ENCODE data around the gene TGIF1. TPM values are rescaled to one million over a fixed set of nuclear protein-coding genes. Genes with fewer than 3 reads are reported as not detected.

TGIF1 gene
- total and polyA plus RNA-seq, 2 donors (not counting 1 experiment from before 2014, with no cell fraction given), result 30.4 to 140 TPM

- DNase-seq, result no peak
- no peaks in the 10 kb centered on the region for H3K9me3 ChIP-seq (ENCODE audit: control extremely low read depth in 1 of 3, control insufficient read depth in 2 of 3, insufficient read depth in 1 of 3, low read length in 2 of 3)
- Mint-ChIP-seq H3K4me1 (peaks cover 15% of the 10 kb centered on the region), H3K27ac (peak overlapping the region; percentile 67), H3K4me3 (no peak overlapping the region), H3K9me3 (ENCODE audit: insufficient read depth) (no peaks in the 10 kb centered on the region), H3K27me3 (no peaks in the 10 kb centered on the region)
- H3K9ac ChIP-seq (ENCODE audit: low read length), result no peak overlapping the region
- WGBS (ENCODE audit: insufficient coverage), result 94% methylated on average over 5 of the region's 5 CpGs
- peaks cover 0 to 1% of the 10 kb centered on the region in 2 experiments for H3K36me3 ChIP-seq (replicated peaks in 1 of 2; ENCODE audit: control extremely low read depth in 1 of 2, control insufficient read depth in 1 of 2, extremely low read depth in 1 of 2, insufficient read depth in 2 of 2, low read length in 1 of 2)
- H3K4me2 ChIP-seq (replicated peaks; ENCODE audit: low read depth, low read length, poor library complexity, severe bottlenecking), result no peak overlapping the region
- TF ChIP-seq EZH2 (IDR thresholded peaks at IDR 0.05; ENCODE audit: borderline replicate concordance, insufficient read depth, low read depth, low read length, poor library complexity, severe bottlenecking), result no peak
- TF ChIP-seq, protein P1, sequence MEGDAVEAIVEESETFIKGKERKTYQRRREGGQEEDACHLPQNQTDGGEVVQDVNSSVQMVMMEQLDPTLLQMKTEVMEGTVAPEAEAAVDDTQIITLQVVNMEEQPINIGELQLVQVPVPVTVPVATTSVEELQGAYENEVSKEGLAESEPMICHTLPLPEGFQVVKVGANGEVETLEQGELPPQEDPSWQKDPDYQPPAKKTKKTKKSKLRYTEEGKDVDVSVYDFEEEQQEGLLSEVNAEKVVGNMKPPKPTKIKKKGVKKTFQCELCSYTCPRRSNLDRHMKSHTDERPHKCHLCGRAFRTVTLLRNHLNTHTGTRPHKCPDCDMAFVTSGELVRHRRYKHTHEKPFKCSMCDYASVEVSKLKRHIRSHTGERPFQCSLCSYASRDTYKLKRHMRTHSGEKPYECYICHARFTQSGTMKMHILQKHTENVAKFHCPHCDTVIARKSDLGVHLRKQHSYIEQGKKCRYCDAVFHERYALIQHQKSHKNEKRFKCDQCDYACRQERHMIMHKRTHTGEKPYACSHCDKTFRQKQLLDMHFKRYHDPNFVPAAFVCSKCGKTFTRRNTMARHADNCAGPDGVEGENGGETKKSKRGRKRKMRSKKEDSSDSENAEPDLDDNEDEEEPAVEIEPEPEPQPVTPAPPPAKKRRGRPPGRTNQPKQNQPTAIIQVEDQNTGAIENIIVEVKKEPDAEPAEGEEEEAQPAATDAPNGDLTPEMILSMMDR (IDR thresholded peaks at IDR 0.05), result no peak
- no peaks in the 10 kb centered on the region for H3K79me2 ChIP-seq (ENCODE audit: control insufficient read depth, insufficient read depth, low read length)
- no peaks in the 10 kb centered on the region for H3K27me3 ChIP-seq (replicated peaks in 1 of 4; ENCODE audit: control extremely low read depth in 1 of 4, control insufficient read depth in 3 of 4, insufficient read depth in 4 of 4, low read length in 3 of 4)
- ChIA-PET POLR2A (no interaction called here), CTCF (interaction anchor here (0.6 to 2.4 kb wide), 7 partner anchors 10 to 221 kb away, joined by 3 to 10 read pairs (median 3); no protein-coding TSS in a partner anchor)
- H4K20me1 ChIP-seq (ENCODE audit: control insufficient read depth, insufficient read depth, low read length, poor library complexity, severe bottlenecking), result no peaks in the 10 kb centered on the region
- ATAC-seq (ENCODE audit: low read depth), result no peak
- no peak overlapping the region for H3K4me3 ChIP-seq (ENCODE audit: control extremely low read depth in 1 of 5, extremely low read depth in 1 of 5, insufficient read depth in 1 of 5, low read depth in 2 of 5, low read length in 4 of 5)
- peaks cover 9 to 14% of the 10 kb centered on the region in 2 donors for H3K4me1 ChIP-seq (ENCODE audit: control insufficient read depth in 2 of 2, insufficient read depth in 2 of 2, low read length in 2 of 2)
- no peak overlapping the region for H3K27ac ChIP-seq (ENCODE audit: low read length in 2 of 2)
- no peak overlapping the region for H2AFZ ChIP-seq (ENCODE audit: insufficient read depth, low read depth, low read length, poor library complexity, severe bottlenecking)
- intact Hi-C loops (cut with micrococcal nuclease), result loop anchor here (5.0 to 10.0 kb wide), 2 partner anchors 790 to 1852 kb away; partner anchors contain the start of genes SMCHD1 and ZBTB14
Observed at GRCh38 chr18:3444954-3445353, 5.0 kb upstream of the TGIF1 start.
